ENCODE measurements around the gene UQCRHL.
"Not testable (repeated sequence)": the region's sequence is repeated elsewhere in the genome, so short reads cannot be mapped to it uniquely, and the experiment has no call there.

Gene UQCRHL

DNA sequence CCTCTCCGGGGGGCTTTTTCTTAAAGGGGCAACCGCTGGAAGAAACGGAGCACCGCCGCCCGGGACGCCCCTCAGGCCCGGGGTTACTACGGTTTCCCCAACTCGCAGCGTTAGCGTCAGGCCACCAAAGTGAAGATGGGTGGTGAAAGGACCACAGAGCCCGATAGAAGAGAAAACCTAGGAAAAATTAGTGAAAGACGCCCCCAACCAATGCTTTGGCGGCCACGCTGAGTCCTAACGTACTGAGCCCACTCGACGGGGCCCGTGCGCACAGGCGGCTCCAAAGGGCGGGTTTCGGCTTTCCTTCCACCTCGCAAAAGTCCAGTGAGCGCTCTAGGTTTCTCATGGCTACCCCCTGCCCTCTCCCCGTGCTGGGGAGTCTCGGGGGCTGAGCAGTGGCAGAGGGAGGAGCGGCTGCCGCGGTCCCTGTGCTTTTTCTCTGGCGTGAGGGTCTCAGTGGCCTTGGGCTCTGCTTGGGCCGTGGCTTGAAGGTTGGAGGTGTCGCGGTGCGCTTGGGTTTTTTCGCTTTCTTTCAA is 27.8 kb upstream of the UQCRHL start:
- DNase-seq, result no peak

DNA sequence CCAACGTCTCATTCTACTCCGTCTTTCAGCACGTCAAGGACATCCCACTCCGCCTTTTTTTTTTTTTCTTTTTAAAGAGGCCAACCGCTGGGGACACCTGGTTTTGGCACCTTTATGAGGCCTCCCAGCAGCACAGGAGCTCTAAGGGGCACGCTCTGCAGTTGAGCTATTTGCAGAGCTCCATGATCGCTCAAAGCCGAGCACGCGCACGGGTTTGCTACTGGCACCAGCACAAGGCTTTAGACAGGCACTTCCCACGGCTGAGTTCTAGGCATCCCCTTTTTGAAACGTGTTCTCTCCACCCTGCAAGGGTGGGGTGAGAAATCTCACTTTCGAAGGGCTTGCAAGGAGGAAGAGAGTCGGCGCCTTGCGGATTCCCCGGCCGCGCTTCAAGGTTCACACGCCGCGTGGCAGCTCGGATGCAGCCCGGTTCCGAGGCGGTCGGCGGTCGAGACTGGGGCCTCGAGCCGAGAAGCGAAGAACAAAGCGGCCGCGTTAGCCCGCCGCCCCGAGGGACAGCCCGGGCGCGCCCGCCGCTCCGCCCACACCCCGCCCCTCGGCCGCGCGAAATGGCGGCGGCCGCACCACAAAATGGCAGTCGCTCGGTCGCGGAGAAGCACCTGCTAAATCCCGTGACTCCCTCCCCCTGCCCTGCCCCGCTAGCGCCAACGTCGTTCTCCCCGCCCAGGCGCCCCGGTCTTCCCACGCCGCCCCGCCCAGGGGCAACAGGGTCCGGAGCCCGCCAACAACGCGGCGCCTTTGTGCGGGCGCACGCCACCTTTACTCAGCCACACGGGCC is 27.2 kb upstream of the UQCRHL start:
- peak; percentile 93 for DNase-seq

DNA sequence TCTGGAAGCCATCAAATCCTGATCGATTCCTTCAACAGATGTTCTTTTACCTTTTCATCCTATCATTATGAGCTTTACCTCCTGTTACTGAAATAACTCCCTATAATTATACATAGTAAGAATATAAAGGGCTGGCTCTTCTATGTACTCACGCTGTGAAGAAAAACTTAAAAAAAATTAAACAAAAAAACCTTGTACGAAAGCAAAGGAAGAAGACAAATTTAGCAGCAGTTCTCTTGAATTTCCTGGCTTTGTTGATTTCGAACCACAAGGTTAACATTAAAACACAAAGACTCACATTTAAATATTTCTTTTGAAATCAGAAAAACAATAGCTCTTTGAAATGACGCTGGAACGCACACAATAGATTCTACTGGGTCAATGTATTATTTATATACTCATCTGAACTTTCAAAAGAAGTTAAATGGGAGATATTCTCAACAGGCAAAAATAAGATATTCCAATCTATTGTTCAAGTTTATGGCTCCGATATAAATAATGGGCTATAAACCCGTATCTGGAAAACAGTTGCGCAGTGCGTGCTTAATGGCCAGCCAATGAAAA is 26.5 kb upstream of the UQCRHL start:
- no peak for DNase-seq

DNA sequence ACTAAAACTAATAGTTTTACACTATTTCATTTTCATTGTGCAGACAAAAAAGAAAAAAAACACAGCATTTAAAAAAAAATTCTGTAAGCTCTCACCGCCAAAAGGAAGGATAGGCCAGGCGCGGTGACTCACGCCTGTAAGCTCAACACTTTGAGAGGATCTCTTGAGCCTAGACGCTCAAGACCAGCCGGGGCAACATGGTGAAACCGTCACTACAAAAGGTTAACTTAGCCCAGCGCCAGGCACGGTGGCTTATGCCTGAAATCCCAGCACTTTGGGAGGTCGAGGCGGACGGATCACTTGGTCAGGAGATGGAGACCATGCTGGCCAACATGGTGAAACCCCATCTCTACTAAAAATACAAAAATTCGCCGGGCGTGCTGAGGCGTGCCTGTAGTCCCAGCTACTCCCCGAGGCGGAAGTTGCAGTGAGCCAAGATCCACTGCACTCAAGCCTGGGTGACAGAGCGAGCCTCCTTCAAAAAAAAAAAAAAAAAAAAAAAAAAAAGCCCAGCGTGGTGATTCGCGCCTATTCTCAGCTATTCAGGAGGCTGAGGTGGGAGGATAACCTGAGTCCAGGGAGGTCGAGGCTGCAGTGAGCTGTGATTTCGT is 25.7 kb upstream of the UQCRHL start:
- DNase-seq, result peak; percentile 24

DNA sequence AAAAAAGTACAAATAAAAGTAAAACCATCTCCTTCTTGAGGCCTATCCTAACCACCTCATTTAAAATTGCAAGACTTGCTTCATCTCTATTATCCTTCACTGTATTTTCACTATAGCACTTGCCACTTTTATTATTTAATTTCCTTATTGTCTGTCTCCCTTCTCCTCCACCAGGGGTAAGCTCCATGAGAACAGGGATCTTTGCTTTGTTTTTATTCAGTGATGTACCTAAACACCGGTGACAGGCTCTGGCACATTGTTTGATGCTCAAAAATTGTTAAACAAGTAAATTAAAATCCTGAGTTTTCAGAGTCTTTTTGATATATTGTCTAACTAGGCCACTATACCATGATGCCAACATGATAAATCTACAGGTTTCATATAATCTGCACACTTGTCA is 22.8 kb upstream of the UQCRHL start:
- DNase-seq, result no peak

DNA sequence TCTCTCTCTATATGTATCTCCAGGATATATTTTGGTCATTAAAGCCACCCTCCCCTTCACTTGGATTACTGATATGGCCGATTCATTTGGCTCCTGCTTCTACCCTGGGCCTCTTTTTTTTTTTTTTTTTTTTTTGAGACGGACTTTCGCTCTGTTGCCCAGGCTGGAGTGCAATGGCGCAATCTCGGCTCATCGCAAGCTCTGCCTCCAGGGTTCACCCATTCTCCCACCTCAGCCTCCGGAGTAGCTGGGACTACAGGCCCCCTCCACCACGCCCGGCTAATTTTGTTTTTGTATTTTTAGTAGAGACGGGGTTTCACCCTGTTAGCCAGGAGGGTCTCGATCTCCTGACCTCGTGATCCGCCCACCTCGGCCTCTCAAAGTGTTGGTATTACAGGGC is 21.5 kb upstream of the UQCRHL start:
- not testable (repeated sequence) for DNase-seq

- DNase-seq, result not testable (repeated sequence)
Observed at GRCh38 chr1:15827567-15827966, 20.1 kb upstream of the UQCRHL start.

- DNase-seq, result no peak
Observed at GRCh38 chr1:15826810-15827507, 19.5 kb upstream of the UQCRHL start.

DNA sequence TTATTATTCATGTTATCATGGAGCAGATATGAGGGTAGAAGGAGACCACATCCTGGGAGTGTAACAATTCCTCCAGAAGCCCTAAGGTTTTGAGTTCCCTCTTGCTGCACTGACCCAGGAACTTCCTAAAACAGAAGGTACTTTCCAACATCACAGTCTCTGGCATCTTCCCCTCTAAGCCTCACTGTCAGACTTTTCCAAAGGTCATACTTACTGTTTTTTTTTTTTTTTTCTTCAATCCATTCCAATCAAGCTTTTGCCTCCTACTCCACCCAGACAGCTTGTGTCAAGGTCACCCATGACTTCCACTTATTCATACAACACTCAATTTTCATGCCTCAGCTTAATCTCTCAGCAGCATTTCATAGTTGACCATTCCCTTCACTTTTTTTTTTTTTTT is 18.4 kb upstream of the UQCRHL start:
- no peak for DNase-seq

DNA sequence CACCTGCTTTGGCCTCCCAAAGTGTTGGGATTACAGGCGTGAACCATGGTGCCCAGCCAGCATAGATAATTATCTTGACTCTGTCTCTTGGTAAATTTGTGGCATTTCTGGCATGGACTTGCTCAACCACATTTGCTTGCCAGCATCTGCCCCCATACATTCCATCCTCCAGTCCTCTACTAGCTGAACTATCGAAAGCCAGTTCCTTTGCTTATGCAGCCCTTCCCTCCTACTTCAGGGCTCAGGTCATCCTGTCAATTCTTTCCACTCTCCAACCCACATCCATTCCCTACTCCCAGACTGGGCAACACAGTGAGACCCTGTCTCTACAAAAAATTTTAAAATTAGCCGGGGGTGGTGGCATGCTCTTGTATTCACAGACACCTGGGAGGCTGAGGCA is 13.0 kb upstream of the UQCRHL start:
- no peak for DNase-seq

GRCh38 chr1:15816674-15817073 is 9.2 kb upstream of the UQCRHL start:
- no peak for DNase-seq

DNA sequence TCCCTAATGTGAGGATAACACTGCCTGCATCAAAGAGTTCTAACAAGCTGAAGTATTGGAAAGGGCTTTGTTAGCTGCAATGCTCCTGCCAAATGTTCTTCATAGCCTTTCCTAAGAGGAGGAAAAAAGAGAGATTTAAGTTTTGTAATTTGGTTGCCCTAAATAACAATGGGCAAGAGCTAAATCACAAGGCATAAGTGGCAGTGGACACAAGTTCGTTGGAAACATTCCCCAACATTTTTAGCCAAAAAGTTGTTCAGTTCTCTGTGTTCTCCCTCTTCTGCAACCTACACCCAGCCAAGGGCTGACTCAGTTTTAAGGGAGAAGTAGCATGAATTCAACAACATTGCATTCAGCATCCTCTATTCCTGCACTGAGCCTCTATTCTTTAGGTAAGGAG is 2.6 kb upstream of the UQCRHL start:
- no peak for DNase-seq

GRCh38 chr1:15808955-15809354 is 1.5 kb upstream of the UQCRHL start:
- no peak for DNase-seq

GRCh38 chr1:15807121-15807520 is 328 bp downstream of the UQCRHL start:
- no peak for DNase-seq

DNA sequence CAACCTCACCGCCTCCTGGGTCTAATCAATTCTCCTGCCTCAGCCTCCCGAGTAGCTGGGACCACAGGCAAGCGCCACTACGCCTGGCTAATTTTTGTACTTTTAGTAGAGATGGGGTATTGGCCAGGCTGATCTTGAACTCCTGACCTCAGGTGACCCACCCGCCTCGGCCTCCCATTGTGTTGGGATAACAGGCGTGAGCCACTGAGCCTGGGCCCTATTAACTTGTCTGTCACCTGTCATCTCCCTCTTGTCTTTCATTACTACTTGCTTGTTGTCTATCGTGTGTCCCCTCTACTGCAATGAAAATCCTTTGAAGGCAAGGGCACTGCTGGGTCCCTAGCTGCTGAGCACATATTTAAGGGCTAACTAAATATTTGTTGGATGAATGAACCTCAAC is 3.4 kb downstream of the UQCRHL start:
- no peak for DNase-seq

DNA sequence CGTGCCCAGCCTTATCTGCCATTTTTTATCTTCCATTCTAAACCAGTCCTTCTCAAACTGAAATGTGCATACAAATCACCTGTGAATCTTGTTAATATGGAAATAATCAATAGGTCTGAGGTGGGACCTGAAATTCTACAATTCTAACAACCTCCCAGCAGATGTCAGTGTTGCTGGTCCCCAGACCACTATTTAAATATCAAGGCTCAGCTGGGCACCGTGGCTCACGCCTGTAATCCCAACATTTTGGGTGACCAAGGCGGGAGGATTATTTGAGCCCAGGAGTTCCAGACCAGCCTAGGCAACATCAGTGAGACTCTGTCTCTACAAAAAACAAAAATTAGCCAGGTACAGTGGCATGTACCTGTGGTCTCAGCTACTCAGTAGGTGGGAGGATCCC is 4.1 kb downstream of the UQCRHL start:
- DNase-seq, result no peak

- no peak for DNase-seq
Observed at GRCh38 chr1:15802234-15802965, 5.0 kb downstream of the UQCRHL start.

GRCh38 chr1:15799928-15800835 is 7.3 kb downstream of the UQCRHL start:
- DNase-seq, result no peak

DNA sequence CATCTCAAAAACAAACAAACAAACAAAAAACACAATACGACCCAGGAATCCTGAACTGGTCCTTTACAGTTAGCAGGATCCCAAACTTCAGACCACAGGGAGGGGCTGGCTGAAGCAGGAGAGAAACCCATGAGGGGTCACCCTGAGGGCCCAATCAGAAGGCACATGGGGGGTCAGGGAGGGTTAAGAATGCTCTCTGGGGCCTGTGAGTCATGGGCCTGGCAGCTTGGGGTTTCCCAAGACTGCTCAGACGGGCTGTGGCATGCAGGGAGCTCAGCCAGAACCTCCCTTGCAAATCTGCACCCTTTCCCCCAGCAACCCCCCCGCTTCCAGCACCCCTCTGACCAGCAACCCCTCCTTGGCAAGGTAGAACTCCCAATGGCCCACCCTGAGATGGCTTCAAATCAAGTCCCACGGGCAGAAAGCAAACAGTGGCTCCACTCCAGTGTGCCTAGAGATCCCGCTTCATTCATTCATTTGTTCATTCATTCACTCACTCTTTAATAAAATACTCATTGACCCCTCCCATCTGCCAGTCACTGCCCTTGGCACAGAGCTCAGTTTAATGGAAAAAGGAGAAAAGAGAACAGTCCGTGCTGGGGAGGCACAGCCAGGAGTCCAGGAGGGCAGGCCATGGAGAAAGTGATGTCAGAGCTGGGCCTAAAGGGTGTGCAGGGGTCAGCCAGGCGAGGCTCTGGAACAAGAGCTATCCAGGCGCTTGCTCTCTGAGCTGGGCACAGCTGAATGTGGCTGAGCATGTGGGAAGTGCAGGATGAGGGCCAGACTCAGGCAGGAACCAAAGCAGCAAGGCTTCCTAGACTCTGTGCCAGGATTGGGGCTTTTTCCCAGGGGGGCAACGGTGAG is 8.2 kb downstream of the UQCRHL start:
- no peak for DNase-seq

GRCh38 chr1:15797614-15798390 is 9.6 kb downstream of the UQCRHL start:
- no peak for DNase-seq

All from right hindlimb (tissue), 1 donor.